GM12878 (cell line): ENCODE results near the gene DCTPP1. TPM values are rescaled to one million over a fixed set of nuclear protein-coding genes. Genes with fewer than 3 reads are reported as not detected.

Source experiments
- BCLAF1 ChIP-seq: fragments of 450-650 bp; IDR thresholded peaks from 2 replicates; pipeline ENCODE4 v1.6.1; 2017; ENCODE audit warnings: antibody characterized with exemption, mild to moderate bottlenecking, moderate library complexity
- KAT2A ChIP-seq: conservative IDR thresholded peaks from 2 replicates; pipeline ENCODE4 v1.6.1; 2011; ENCODE audit warnings: low read depth, low read length; ENCODE audit not compliant: control insufficient read depth
- NKRF ChIP-seq: fragments of 450-650 bp; conservative IDR thresholded peaks from 2 replicates; pipeline ENCODE4 v1.6.1; 2017; ENCODE audit warnings: mild to moderate bottlenecking, moderate library complexity
- NR2C2 ChIP-seq: IDR thresholded peaks from 2 replicates; pipeline ENCODE4 v1.6.1; 2011; ENCODE audit warnings: borderline replicate concordance, low read depth; ENCODE audit not compliant: control insufficient read depth, insufficient read length
- RAD21 ChIP-seq: IDR thresholded peaks from 2 replicates; pipeline ENCODE4 v1.6.1; 2011; ENCODE audit warnings: mild to moderate bottlenecking, low read depth, low read length, moderate library complexity; ENCODE audit not compliant: insufficient read depth
- RAD51 ChIP-seq: fragments of 450-650 bp; IDR thresholded peaks from 2 replicates; pipeline ENCODE4 v1.6.1; 2016; ENCODE audit warnings: moderate library complexity, mild to moderate bottlenecking, inconsistent platforms
- RFX5 ChIP-seq: IDR thresholded peaks from 2 replicates; pipeline ENCODE4 v1.6.1; 2011; ENCODE audit warnings: low read depth, low read length, improper control_type of control experiment
- SUPT20H ChIP-seq: IDR thresholded peaks from 2 replicates; pipeline ENCODE4 v1.6.1; 2011; ENCODE audit warnings: low read depth, mild to moderate bottlenecking, low read length, moderate library complexity, borderline replicate concordance; ENCODE audit not compliant: control insufficient read depth
- polyA plus RNA-seq, 11 experiments: library from polyadenylated mRNA; depleted of rRNA in 4 of 11; unstranded in 6 of 11; stranded (reverse) in 5 of 11; fragments of >200 nt; fragmentation: Nextera tagmentation in 4 of 11; fragmentation: Illumina TruSeq in 1 of 11; extraction: Ambion mirVana in 4 of 11; extraction: Trizol in 1 of 11; gene quantifications; 1 replicate in 1 of 11; 2 replicates in 10 of 11; pipeline versions ENCODE4 v1.2.1 to v1.2.3, GENCODE V29; 2011 to 2016; ENCODE audit warnings: inconsistent platforms in 2 of 11, missing spikeins in 2 of 11, low read depth in 1 of 11
- total RNA-seq, 4 experiments: library from RNA; depleted of rRNA in 3 of 4; stranded (reverse); fragments of >200 nt in 3 of 4; fragmentation: Illumina TruSeq in 1 of 4; extraction: Trizol in 1 of 4; gene quantifications; 2 replicates each; pipeline versions ENCODE4 v1.2.1 to v1.2.3, GENCODE V29; 2013 to 2021

The DCTPP1 gene
- total and polyA plus RNA-seq, 10 of the 15 experiments (the other 5 are each of a cell fraction or from before 2014, with no cell fraction given): 72.1 to 266 (median 157) TPM

DNA sequence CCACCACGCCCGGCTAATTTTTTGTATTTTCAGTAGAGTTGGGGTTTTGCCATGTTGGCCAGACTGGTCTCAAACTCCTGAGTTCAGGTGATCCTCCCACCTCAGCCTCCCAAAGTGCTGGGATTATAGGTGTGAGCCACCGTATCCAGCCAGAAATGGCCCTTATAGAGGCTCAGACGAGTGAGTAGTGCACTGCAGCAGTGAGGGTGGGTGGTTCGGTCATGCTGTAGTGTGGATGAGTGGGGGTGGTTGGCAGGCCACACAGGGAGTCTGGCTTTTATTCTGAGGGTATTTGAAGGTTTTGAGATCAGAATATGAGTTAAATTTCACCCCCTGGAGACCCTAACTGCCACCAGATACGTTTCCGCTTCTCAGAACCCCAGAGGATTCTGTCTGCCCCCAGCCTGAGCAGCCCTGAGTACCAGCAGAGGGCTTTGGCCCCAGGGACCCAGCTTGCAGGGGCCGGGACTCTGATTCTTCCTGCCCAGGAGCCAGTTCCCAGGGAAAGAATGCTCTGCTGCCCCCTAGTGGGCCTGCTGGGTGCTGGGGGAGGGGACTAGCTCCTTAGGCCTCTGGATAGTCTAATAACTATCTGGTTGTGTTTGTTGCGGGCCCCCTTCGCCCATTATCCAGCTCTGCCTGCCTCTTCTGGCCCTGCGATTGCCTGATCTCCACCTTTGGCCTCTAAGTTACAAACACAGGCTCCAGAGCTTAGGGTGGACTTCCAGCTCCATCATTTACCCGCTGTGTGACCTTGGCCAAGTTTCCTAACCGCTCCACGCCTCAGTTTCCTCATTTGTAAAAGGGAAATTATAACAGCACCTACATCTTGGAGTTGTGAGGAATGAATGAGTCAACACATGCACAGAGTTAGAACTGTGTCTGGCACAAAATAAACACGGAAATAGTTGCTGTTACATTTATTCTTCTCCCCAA, 20.4 kb downstream of the DCTPP1 start (continued):
- TF ChIP-seq NKRF (peak; percentile 18; the same call in 1 of the 2 replicates), RAD21 (peak; percentile 95), BCLAF1 (no peak), NR2C2 (no peak), KAT2A (no peak), SUPT20H (no peak), RFX5 (no peak), RAD51 (no peak)
